H1 (cell line): ENCODE results near the gene HSD17B10. TPM values are rescaled to one million over a fixed set of nuclear protein-coding genes. Genes with fewer than 3 reads are reported as not detected.

Experiments used
- CTCF ChIA-PET: fragments of 300-600 bp; sonication (Branson Sonifier 250); formaldehyde crosslinking; loops from one replicate; lab custom pipeline; 2021; ENCODE audit not compliant: partially characterized antibody; lab: Charles Lee
- POLR2A ChIA-PET: fragments of 300-600 bp; sonication (Branson Sonifier 250); formaldehyde crosslinking; loops from one replicate; lab custom pipeline; 2021; ENCODE audit warnings: inconsistent platforms; ENCODE audit not compliant: partially characterized antibody; lab: Charles Lee
- DNase-seq, 2 experiments: peaks; one replicate each; pipeline versions ENCODE4 v3.0.0 to v3.0.0-alpha.2; 2010 to 2022; ENCODE audit warnings: low spot score in 2 of 2, low read depth in 1 of 2, mixed read lengths in 1 of 2
- FAIRE-seq: peaks from 2 replicates; lab custom pipeline; 2011; peaks lifted over from hg19 to GRCh38; lab: Jason Lieb, UNC
- H2AFZ ChIP-seq: 2 replicates; pipeline ENCODE4 v1.8.1; 2012; ENCODE audit warnings: low read length, inconsistent platforms
- H2AK5ac ChIP-seq: 2 replicates; pipeline ENCODE4 v1.6.1; 2013; ENCODE audit warnings: low read depth, low read length
- H2BK120ac ChIP-seq: replicated peaks from 2 replicates; pipeline ENCODE3; 2013; ENCODE audit warnings: low read depth, low read length, inconsistent platforms
- H2BK12ac ChIP-seq: 2 replicates; pipeline ENCODE4 v1.6.1; 2013; ENCODE audit warnings: low read depth, low read length
- H2BK15ac ChIP-seq: 2 replicates; pipeline ENCODE4 v1.6.1; 2013; ENCODE audit warnings: low read length
- H2BK20ac ChIP-seq: 2 replicates; pipeline ENCODE4 v1.6.1; 2013; ENCODE audit warnings: low read length
- H2BK5ac ChIP-seq: 2 replicates; pipeline ENCODE4 v1.6.1; 2013; ENCODE audit warnings: low read depth, low read length
- H3K14ac ChIP-seq: 2 replicates; pipeline ENCODE4 v1.6.1; 2013; ENCODE audit warnings: inconsistent platforms; ENCODE audit not compliant: insufficient read length
- H3K18ac ChIP-seq: 2 replicates; pipeline ENCODE4 v1.6.1; 2013; ENCODE audit warnings: low read length; ENCODE audit errors: extremely low read depth
- H3K23ac ChIP-seq: 2 replicates; pipeline ENCODE4 v1.6.1; 2013; ENCODE audit warnings: inconsistent platforms; ENCODE audit not compliant: insufficient read length
- H3K23me2 ChIP-seq: 2 replicates; pipeline ENCODE4 v1.6.1; 2013; ENCODE audit warnings: low read depth, low read length
- H3K27ac ChIP-seq: 2 replicates; pipeline ENCODE4 v1.6.1; 2011; ENCODE audit warnings: low read depth, low read length, inconsistent platforms
- H3K27me3 ChIP-seq, 4 experiments: replicated peaks in 1 of 4; 1 replicate in 1 of 4; 2 replicates in 3 of 4; pipeline versions ENCODE4 v1.6.1 to v1.8.1; 2011 to 2013; ENCODE audit warnings: low read length in 3 of 4, mild to moderate bottlenecking in 3 of 4, inconsistent platforms in 2 of 4, mixed read lengths in 2 of 4, moderate library complexity in 1 of 4; ENCODE audit not compliant: control insufficient read depth in 3 of 4, insufficient read depth in 3 of 4; ENCODE audit errors: extremely low read depth in 1 of 4
- H3K36me3 ChIP-seq, 4 experiments: 2 replicates each; pipeline versions ENCODE4 v1.6.1 to v1.8.1; 2011 to 2013; ENCODE audit warnings: mild to moderate bottlenecking in 4 of 4, low read length in 3 of 4, moderate library complexity in 2 of 4, control low read depth in 1 of 4, inconsistent platforms in 1 of 4; ENCODE audit not compliant: insufficient read depth in 4 of 4, control insufficient read depth in 2 of 4
- H3K4ac ChIP-seq: replicated peaks from 2 replicates; pipeline ENCODE3; 2013; ENCODE audit warnings: low read length, low read depth, mixed read lengths, inconsistent platforms; ENCODE audit not compliant: insufficient read length
- H3K4me1 ChIP-seq, 4 experiments: replicated peaks in 1 of 4; 1 replicate in 1 of 4; 2 replicates in 3 of 4; pipeline versions ENCODE4 v1.6.1 to v1.8.1; 2011 to 2013; ENCODE audit warnings: low read length in 3 of 4, inconsistent platforms in 2 of 4, mixed read lengths in 1 of 4; ENCODE audit not compliant: insufficient read depth in 4 of 4, control insufficient read depth in 3 of 4
- H3K4me2 ChIP-seq, 2 experiments: 2 replicates each; pipeline versions ENCODE4 v1.6.1 to v1.8.1; 2011 to 2013; ENCODE audit warnings: low read depth in 2 of 2, low read length in 2 of 2, control low read depth in 1 of 2, inconsistent platforms in 1 of 2, mild to moderate bottlenecking in 1 of 2; ENCODE audit not compliant: insufficient read depth in 1 of 2
- H3K4me3 ChIP-seq, 4 experiments: fragments of 200-600, 300-600 bp in 1 of 4; sonication (generic), shearing (Covaris generic), sonication (Bioruptor Twin) in 1 of 4; 2 replicates each; pipeline versions ENCODE4 v1.5.1 to v1.8.1; 2011 to 2016; ENCODE audit warnings: low read length in 4 of 4, low read depth in 3 of 4, control low read depth in 2 of 4, inconsistent platforms in 2 of 4, mild to moderate bottlenecking in 2 of 4, mixed read lengths in 1 of 4, moderate library complexity in 1 of 4; ENCODE audit not compliant: insufficient read depth in 2 of 4; ENCODE audit errors: extremely low read depth in 1 of 4
- H3K56ac ChIP-seq: replicated peaks from 2 replicates; pipeline ENCODE3; 2013; ENCODE audit warnings: low read depth, mild to moderate bottlenecking, mixed read lengths, low read length, inconsistent platforms; ENCODE audit not compliant: insufficient read length
- H3K79me1 ChIP-seq: 2 replicates; pipeline ENCODE4 v1.6.1; 2013; ENCODE audit warnings: low read depth, low read length, control low read depth
- H3K79me2 ChIP-seq, 2 experiments: 2 replicates each; pipeline versions ENCODE4 v1.6.1 to v1.8.1; 2012 to 2013; ENCODE audit warnings: low read length in 2 of 2, mild to moderate bottlenecking in 2 of 2, inconsistent platforms in 1 of 2; ENCODE audit not compliant: insufficient read depth in 2 of 2, control insufficient read depth in 1 of 2
- H3K9ac ChIP-seq, 4 experiments: replicated peaks in 1 of 4; 1 replicate in 1 of 4; 2 replicates in 3 of 4; pipeline versions ENCODE4 v1.6.1 to v1.8.1; 2011 to 2013; ENCODE audit warnings: low read depth in 3 of 4, low read length in 3 of 4, control low read depth in 2 of 4, mild to moderate bottlenecking in 2 of 4, moderate library complexity in 2 of 4, inconsistent platforms in 1 of 4; ENCODE audit errors: extremely low read depth in 1 of 4
- H3K9me3 ChIP-seq, 2 experiments: 2 replicates each; pipeline versions ENCODE4 v1.6.1 to v1.8.1; 2012 to 2013; ENCODE audit warnings: mild to moderate bottlenecking in 2 of 2, moderate library complexity in 2 of 2, control low read depth in 1 of 2, inconsistent platforms in 1 of 2, low read depth in 1 of 2, low read length in 1 of 2, mixed read lengths in 1 of 2; ENCODE audit not compliant: insufficient read depth in 2 of 2
- H4K20me1 ChIP-seq, 2 experiments: replicated peaks in 1 of 2; 2 replicates each; pipeline versions ENCODE3 to v1.8.1; 2011 to 2013; ENCODE audit warnings: inconsistent platforms in 2 of 2, low read length in 2 of 2, mild to moderate bottlenecking in 1 of 2; ENCODE audit not compliant: insufficient read depth in 2 of 2, control insufficient read depth in 1 of 2
- H4K5ac ChIP-seq: 2 replicates; pipeline ENCODE4 v1.6.1; 2013; ENCODE audit warnings: low read length, low read depth, mixed read lengths, inconsistent platforms; ENCODE audit not compliant: insufficient read length
- H4K8ac ChIP-seq: 2 replicates; pipeline ENCODE4 v1.8.0; 2013; ENCODE audit warnings: mild to moderate bottlenecking, moderate library complexity, low read length, inconsistent platforms; ENCODE audit not compliant: insufficient read depth; ENCODE audit errors: extremely low read depth
- H4K91ac ChIP-seq: replicated peaks from 2 replicates; pipeline ENCODE3; 2013; ENCODE audit warnings: low read length, mixed read lengths, inconsistent platforms; ENCODE audit not compliant: insufficient read length
- KDM5A ChIP-seq: fragments of 200-600 bp; IDR thresholded peaks from 2 replicates; pipeline ENCODE4 v1.7.1; 2012; ENCODE audit warnings: mild to moderate bottlenecking, low read length, inconsistent platforms, mixed read lengths
- PHF8 ChIP-seq: fragments of 200-600 bp; sonication (generic); conservative IDR thresholded peaks from 2 replicates; pipeline ENCODE4 v1.7.1; 2012; ENCODE audit warnings: low read depth, mild to moderate bottlenecking, inconsistent platforms, low read length, moderate library complexity
- POLR2AphosphoS5 ChIP-seq: IDR thresholded peaks from 2 replicates; pipeline ENCODE4 v1.6.1; 2011; ENCODE audit warnings: low read depth, low read length
- RAD21 ChIP-seq, 2 experiments: IDR thresholded peaks in 1 of 2; conservative IDR thresholded peaks in 1 of 2; 2 replicates each; pipeline ENCODE4 v1.6.1; 2011; ENCODE audit warnings: low read depth in 2 of 2, low read length in 2 of 2, improper control_type of control experiment in 1 of 2, inconsistent platforms in 1 of 2, mild to moderate bottlenecking in 1 of 2, moderate library complexity in 1 of 2
- whole genome bisulfite sequencing, 2 experiments: shearing (Covaris generic) in 1 of 2; methylation state at CpG; one replicate each; pipeline versions ENCODE4 v1.1.6 to v1.1.7; 2013 to 2015; ENCODE audit warnings: low lambda C conversion rate in 2 of 2, mixed read lengths in 2 of 2, inconsistent platforms in 1 of 2, low coverage in 1 of 2, missing lambda C conversion rate in 1 of 2; ENCODE audit not compliant: insufficient replicate concordance in 2 of 2, insufficient coverage in 1 of 2, insufficient read length in 1 of 2; ENCODE audit errors: extremely low coverage in 1 of 2, missing lambda C conversion rate in 1 of 2; 5-methylcytosine and 5-hydroxymethylcytosine counted together
- polyA plus RNA-seq, 7 experiments: library from polyadenylated mRNA; depleted of rRNA in 3 of 7; stranded (reverse) in 5 of 7; unstranded in 2 of 7; fragments of >200 nt in 5 of 7; fragments of 200-250 nt in 2 of 7; gene quantifications; 1 replicate in 5 of 7; 2 replicates in 1 of 7; 4 replicates in 1 of 7; pipeline versions ENCODE4 v1.2.1 to v1.2.3, GENCODE V29; 2011 to 2013; ENCODE audit warnings: missing spikeins in 2 of 7, mixed read lengths in 2 of 7
- total RNA-seq: library from RNA; stranded (reverse); fragmentation: NEBNext Ultra II Directional; extraction: Animal tissue kit (Norgen Biotek cat#: 25700); gene quantifications from 2 replicates; pipeline ENCODE4 v1.2.1, GENCODE V29; 2021
- TF ChIP-seq, protein P1 (sequence below), 3 experiments: IDR thresholded peaks; 1 replicate in 2 of 3; 2 replicates in 1 of 3; pipeline versions ENCODE4 v1.5.1 to v1.6.1; 2011; ENCODE audit warnings: low read length in 3 of 3, mild to moderate bottlenecking in 3 of 3, inconsistent platforms in 2 of 3, low read depth in 1 of 3, moderate library complexity in 1 of 3; ENCODE audit not compliant: insufficient read depth in 1 of 3; ENCODE audit errors: control extremely low read depth in 1 of 3

The HSD17B10 gene
- total and polyA plus RNA-seq, 2 of the 8 experiments (the other 6 are each of a cell fraction or from before 2014, with no cell fraction given): 114 to 236 TPM

DNA sequence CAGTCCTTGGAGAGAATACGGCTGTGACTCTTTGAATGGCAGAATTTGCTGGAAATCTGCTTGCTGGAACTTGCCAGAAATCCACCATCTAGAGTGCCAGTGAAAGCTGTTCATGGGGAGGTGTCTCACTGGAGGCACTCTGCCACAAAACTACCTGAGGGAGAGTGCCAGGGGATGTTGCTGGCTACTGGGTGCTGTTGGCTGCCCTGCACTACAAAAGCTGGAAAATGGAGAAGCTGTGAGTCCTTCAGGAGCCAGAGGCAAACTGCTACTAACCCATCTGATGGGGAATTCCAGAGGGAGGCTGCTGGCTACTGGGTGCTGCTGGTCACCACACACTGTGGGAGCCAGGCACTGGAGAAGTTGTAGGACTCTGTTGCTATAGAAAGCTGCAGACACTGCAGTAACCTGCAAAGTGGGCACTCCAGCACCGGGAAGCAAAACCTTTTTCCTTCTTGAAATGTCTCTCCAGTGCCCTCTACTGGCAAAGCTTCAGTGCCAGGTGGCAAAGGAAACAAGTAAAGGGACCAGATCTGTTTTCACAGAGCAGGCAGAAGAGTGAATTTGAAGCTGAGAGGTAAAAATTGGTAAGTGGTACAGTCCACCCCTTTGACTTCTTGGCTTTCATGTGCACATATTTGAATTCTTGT is 47.8 kb upstream of the HSD17B10 start:
- H3K4me2 ChIP-seq: no peak overlapping the region
- POLR2A ChIA-PET: interaction anchor here (0.9 to 1.8 kb wide), 2 partner anchors 49 to 59 kb away, joined by 4 to 5 read pairs; partner anchors contain the start of gene RIBC1
- peak; percentile 99 for FAIRE-seq

More for the DNA sequence above, 47.8 kb upstream of the HSD17B10 start:
- CTCF ChIA-PET: interaction anchor here (0.6 to 3.7 kb wide), 32 partner anchors 8 to 256 kb away, joined by 3 to 21 read pairs (median 4); no protein-coding TSS in a partner anchor
- no peak overlapping the region for H2BK20ac ChIP-seq
- H2AFZ ChIP-seq: no peak overlapping the region; the same call in 1 of the 2 replicates
- 50% methylated on average over 2 of the region's 2 CpGs; no CpG with 5 or more reads in 1 of the 2 experiments for WGBS, 2 experiments
- H3K23me2 ChIP-seq: no peaks in the 10 kb centered on the region
- no peak overlapping the region for H4K5ac ChIP-seq
- no peaks in the 10 kb centered on the region for H3K27me3 ChIP-seq
- no peak overlapping the region for H3K14ac ChIP-seq
- H3K4me1 ChIP-seq: peaks cover 0 to 3% (median 0%) of the 10 kb centered on the region in 4 experiments; a peak in 4 of 7 replicates
- no peak overlapping the region for H2BK12ac ChIP-seq
- H3K18ac ChIP-seq: no peak overlapping the region
- no peak overlapping the region for H2AK5ac ChIP-seq
- H3K36me3 ChIP-seq: no peaks in the 10 kb centered on the region
- no peak overlapping the region for H3K23ac ChIP-seq
- DNase-seq: peak in 1 of 2 experiments; percentile 61
- no peak overlapping the region for H3K4ac ChIP-seq
- H2BK5ac ChIP-seq: no peak overlapping the region
- no peak for TF ChIP-seq POLR2AphosphoS5
- no peak for TF ChIP-seq PHF8
- TF ChIP-seq RAD21 (IDR thresholded peaks at IDR 0.05 in 1 of 2, conservative IDR thresholded peaks at IDR 0.05 in 1 of 2; ENCODE audit: low read depth in 2 of 2, low read length in 2 of 2): peak; percentile 55 to 68
- TF ChIP-seq, protein P1, sequence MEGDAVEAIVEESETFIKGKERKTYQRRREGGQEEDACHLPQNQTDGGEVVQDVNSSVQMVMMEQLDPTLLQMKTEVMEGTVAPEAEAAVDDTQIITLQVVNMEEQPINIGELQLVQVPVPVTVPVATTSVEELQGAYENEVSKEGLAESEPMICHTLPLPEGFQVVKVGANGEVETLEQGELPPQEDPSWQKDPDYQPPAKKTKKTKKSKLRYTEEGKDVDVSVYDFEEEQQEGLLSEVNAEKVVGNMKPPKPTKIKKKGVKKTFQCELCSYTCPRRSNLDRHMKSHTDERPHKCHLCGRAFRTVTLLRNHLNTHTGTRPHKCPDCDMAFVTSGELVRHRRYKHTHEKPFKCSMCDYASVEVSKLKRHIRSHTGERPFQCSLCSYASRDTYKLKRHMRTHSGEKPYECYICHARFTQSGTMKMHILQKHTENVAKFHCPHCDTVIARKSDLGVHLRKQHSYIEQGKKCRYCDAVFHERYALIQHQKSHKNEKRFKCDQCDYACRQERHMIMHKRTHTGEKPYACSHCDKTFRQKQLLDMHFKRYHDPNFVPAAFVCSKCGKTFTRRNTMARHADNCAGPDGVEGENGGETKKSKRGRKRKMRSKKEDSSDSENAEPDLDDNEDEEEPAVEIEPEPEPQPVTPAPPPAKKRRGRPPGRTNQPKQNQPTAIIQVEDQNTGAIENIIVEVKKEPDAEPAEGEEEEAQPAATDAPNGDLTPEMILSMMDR (IDR thresholded peaks at IDR 0.05; ENCODE audit: control extremely low read depth in 1 of 3, insufficient read depth in 1 of 3, low read depth in 1 of 3, low read length in 3 of 3): peak; percentile 19 to 69 (median 55)
- TF ChIP-seq KDM5A: no peak
- H4K8ac ChIP-seq: no peak overlapping the region; the same call in 1 of the 2 replicates
- H4K91ac ChIP-seq: no peak overlapping the region
- H3K79me1 ChIP-seq: no peaks in the 10 kb centered on the region
- no peak overlapping the region for H3K56ac ChIP-seq
- no peaks in the 10 kb centered on the region for H3K79me2 ChIP-seq
- no peak overlapping the region for H3K27ac ChIP-seq
- no peaks in the 10 kb centered on the region for H3K9me3 ChIP-seq
- no peaks in the 10 kb centered on the region for H4K20me1 ChIP-seq
- H3K4me3 ChIP-seq: no peak overlapping the region
- H3K9ac ChIP-seq: no peak overlapping the region
- no peak overlapping the region for H2BK15ac ChIP-seq
- no peak overlapping the region for H2BK120ac ChIP-seq
